ENCODE data around the gene CDC42EP3.

GRCh38 chr2:37614061-37614738 lies 57.2 kb downstream of the CDC42EP3 start:
- TF ChIP-seq CTCF (conservative IDR thresholded peaks at IDR 0.05; ENCODE audit: low read depth in 2 of 2) (no peak), CREB1 (CRISPR knock-in tag; IDR thresholded peaks at IDR 0.05; ENCODE audit: low read depth) (no peak), EZH2 (IDR thresholded peaks at IDR 0.05; ENCODE audit: low read depth, unreplicated experiment) (no peak), POLR2AphosphoS5 (IDR thresholded peaks at IDR 0.05; ENCODE audit: low read depth) (no peak), JUNB (IDR thresholded peaks at IDR 0.05; ENCODE audit: unreplicated experiment) (no peak), EZH2phosphoT487 (IDR thresholded peaks at IDR 0.05; ENCODE audit: unreplicated experiment) (no peak), STAT1 (IDR thresholded peaks at IDR 0.05; ENCODE audit: unreplicated experiment) (no peak)
